ENCODE data around the gene TECTA.

TECTA gene, protein sequence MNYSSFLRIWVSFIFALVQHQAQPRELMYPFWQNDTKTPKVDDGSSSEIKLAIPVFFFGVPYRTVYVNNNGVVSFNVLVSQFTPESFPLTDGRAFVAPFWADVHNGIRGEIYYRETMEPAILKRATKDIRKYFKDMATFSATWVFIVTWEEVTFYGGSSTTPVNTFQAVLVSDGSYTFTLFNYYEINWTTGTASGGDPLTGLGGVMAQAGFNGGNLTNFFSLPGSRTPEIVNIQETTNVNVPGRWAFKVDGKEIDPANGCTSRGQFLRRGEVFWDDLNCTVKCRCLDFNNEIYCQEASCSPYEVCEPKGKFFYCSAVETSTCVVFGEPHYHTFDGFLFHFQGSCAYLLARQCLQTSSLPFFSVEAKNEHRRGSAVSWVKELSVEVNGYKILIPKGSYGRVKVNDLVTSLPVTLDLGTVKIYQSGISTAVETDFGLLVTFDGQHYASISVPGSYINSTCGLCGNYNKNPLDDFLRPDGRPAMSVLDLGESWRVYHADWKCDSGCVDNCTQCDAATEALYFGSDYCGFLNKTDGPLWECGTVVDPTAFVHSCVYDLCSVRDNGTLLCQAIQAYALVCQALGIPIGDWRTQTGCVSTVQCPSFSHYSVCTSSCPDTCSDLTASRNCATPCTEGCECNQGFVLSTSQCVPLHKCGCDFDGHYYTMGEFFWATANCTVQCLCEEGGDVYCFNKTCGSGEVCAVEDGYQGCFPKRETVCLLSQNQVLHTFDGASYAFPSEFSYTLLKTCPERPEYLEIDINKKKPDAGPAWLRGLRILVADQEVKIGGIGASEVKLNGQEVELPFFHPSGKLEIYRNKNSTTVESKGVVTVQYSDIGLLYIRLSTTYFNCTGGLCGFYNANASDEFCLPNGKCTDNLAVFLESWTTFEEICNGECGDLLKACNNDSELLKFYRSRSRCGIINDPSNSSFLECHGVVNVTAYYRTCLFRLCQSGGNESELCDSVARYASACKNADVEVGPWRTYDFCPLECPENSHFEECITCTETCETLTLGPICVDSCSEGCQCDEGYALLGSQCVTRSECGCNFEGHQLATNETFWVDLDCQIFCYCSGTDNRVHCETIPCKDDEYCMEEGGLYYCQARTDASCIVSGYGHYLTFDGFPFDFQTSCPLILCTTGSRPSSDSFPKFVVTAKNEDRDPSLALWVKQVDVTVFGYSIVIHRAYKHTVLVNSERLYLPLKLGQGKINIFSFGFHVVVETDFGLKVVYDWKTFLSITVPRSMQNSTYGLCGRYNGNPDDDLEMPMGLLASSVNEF (N-terminal part only)

DNA sequence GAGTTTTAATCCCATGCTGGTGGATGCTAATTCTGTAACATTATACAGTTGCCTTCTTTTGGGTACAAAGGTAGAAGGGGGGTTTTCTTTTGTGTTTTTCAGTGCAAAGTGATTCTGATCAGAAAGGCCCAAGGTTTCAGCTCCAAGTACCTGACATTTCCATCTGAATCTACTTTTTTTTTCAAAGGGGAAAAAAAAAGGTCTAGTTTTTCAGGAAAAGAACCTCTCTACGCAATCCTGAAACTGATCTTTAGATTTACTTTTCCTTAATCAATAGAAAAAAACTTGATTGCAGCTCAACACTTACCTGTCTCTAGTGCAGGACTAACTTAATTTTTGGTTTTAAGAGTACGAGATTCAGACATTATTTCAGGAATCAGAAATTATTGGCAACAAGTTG is at the start of gene TECTA:
TSS of gene TECTA (plus strand) at position 301 of the 400 bp plus-strand sequence. CDS start 1,423 bp downstream, outside the sequence.
- no peak within 1 kb of the TSS for H3K4me3 ChIP-seq (ENCODE audit: low read depth in 1 of 2, low read length in 2 of 2)
- H3K4me2 ChIP-seq (ENCODE audit: insufficient read depth, low read length): no peak within 1 kb of the TSS
- no peak for DNase-seq
- H3K27me3 ChIP-seq (ENCODE audit: insufficient read depth, low read length, poor library complexity): peaks cover 4% of the 10 kb centered on the region
- no peaks in the 10 kb centered on the region for H3K79me2 ChIP-seq (ENCODE audit: insufficient read depth, low read length)
- H3K27ac ChIP-seq (ENCODE audit: low read length): no peak within 1 kb of the TSS
- H3K9me3 ChIP-seq (ENCODE audit: insufficient read depth, low read length, severe bottlenecking): no peaks in the 10 kb centered on the region
- no peaks in the 10 kb centered on the region for H3K4me1 ChIP-seq (ENCODE audit: insufficient read depth, low read length)
- H3K9ac ChIP-seq (ENCODE audit: low read depth, low read length): no peak within 1 kb of the TSS
- H4K20me1 ChIP-seq (ENCODE audit: insufficient read depth, low read length): no peaks in the 10 kb centered on the region
- no peak for ATAC-seq (ENCODE audit: insufficient read depth, low read depth)
- no peak for TF ChIP-seq EZH2 (IDR thresholded peaks at IDR 0.05; ENCODE audit: borderline replicate concordance, low read depth, low read length, severe bottlenecking)
- TF ChIP-seq, protein P1, sequence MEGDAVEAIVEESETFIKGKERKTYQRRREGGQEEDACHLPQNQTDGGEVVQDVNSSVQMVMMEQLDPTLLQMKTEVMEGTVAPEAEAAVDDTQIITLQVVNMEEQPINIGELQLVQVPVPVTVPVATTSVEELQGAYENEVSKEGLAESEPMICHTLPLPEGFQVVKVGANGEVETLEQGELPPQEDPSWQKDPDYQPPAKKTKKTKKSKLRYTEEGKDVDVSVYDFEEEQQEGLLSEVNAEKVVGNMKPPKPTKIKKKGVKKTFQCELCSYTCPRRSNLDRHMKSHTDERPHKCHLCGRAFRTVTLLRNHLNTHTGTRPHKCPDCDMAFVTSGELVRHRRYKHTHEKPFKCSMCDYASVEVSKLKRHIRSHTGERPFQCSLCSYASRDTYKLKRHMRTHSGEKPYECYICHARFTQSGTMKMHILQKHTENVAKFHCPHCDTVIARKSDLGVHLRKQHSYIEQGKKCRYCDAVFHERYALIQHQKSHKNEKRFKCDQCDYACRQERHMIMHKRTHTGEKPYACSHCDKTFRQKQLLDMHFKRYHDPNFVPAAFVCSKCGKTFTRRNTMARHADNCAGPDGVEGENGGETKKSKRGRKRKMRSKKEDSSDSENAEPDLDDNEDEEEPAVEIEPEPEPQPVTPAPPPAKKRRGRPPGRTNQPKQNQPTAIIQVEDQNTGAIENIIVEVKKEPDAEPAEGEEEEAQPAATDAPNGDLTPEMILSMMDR (IDR thresholded peaks at IDR 0.05; ENCODE audit: borderline replicate concordance, extremely low read depth, low read length, poor library complexity, severe bottlenecking): no peak
- no peaks in the 10 kb centered on the region for H3K36me3 ChIP-seq (ENCODE audit: insufficient read depth, low read length)
- H2AFZ ChIP-seq (ENCODE audit: low read depth, low read length): no peak within 1 kb of the TSS

DNA sequence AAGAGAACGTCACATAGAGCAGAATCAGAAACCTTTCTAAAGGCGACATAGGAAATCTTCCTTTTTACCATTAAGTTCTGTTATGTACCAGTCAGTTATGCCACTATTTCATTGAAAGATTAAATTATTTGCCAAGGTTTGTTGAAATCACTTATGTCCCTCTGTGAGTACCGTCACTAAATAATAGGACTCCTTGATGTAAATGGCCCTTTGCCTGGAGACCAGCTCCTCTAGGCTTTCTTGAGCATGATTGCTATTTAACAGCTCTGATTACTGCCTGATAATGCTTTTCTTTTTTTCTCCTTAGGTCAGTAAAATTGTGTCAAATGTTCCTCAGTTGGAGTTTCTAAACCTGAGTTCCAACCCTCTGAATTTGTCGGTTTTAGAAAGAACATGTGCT is 47.8 kb upstream of the TECTA start:
- H3K9me3 ChIP-seq (ENCODE audit: insufficient read depth, low read length, severe bottlenecking): no peaks in the 10 kb centered on the region
- no peak overlapping the region for H3K9ac ChIP-seq (ENCODE audit: low read depth, low read length)
- no peaks in the 10 kb centered on the region for H3K79me2 ChIP-seq (ENCODE audit: insufficient read depth, low read length)
- no peak for TF ChIP-seq EZH2 (IDR thresholded peaks at IDR 0.05; ENCODE audit: borderline replicate concordance, low read depth, low read length, severe bottlenecking)
- TF ChIP-seq, protein P1 (IDR thresholded peaks at IDR 0.05; ENCODE audit: borderline replicate concordance, extremely low read depth, low read length, poor library complexity, severe bottlenecking): no peak
- no peak overlapping the region for H3K4me2 ChIP-seq (ENCODE audit: insufficient read depth, low read length)
- H3K27ac ChIP-seq (ENCODE audit: low read length): no peak overlapping the region
- H3K4me3 ChIP-seq (ENCODE audit: low read depth in 1 of 2, low read length in 2 of 2): no peak overlapping the region
- no peaks in the 10 kb centered on the region for H3K27me3 ChIP-seq (ENCODE audit: insufficient read depth, low read length, poor library complexity)
- DNase-seq (no peak), ATAC-seq (ENCODE audit: insufficient read depth, low read depth) (no peak)
- H2AFZ ChIP-seq (ENCODE audit: low read depth, low read length): no peak overlapping the region
- no peaks in the 10 kb centered on the region for H3K4me1 ChIP-seq (ENCODE audit: insufficient read depth, low read length)
- peaks cover 38% of the 10 kb centered on the region for H3K36me3 ChIP-seq (ENCODE audit: insufficient read depth, low read length)
- H4K20me1 ChIP-seq (ENCODE audit: insufficient read depth, low read length): no peaks in the 10 kb centered on the region

DNA sequence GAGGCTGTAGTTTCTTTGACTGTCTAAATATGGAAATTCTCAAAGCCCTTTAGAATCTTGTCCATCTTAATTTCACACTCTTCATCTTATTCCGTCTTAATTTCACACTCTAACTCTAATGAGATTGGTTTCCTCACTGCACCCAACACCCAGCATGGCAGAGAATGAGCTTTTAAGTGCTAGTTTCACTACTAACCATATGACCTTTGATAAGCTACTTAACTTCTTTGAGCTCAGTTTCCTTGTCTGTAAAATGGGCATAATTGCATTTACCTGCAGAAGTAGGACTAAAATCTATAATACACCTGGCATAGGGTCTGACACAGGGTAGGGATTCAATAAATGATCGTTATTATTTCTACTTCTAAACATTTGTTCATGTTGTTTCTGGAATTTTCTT is 46.8 kb upstream of the TECTA start:
- no peak overlapping the region for H3K27ac ChIP-seq (ENCODE audit: low read length)

More for the DNA sequence above, 46.8 kb upstream of the TECTA start:
- H3K79me2 ChIP-seq (ENCODE audit: insufficient read depth, low read length): no peaks in the 10 kb centered on the region
- no peak for DNase-seq
- H3K9ac ChIP-seq (ENCODE audit: low read depth, low read length): no peak overlapping the region
- H3K4me3 ChIP-seq (ENCODE audit: low read depth in 1 of 2, low read length in 2 of 2): no peak overlapping the region
- TF ChIP-seq, protein P1 (IDR thresholded peaks at IDR 0.05; ENCODE audit: borderline replicate concordance, extremely low read depth, low read length, poor library complexity, severe bottlenecking): no peak
- no peak for TF ChIP-seq EZH2 (IDR thresholded peaks at IDR 0.05; ENCODE audit: borderline replicate concordance, low read depth, low read length, severe bottlenecking)
- H2AFZ ChIP-seq (ENCODE audit: low read depth, low read length): no peak overlapping the region
- no peaks in the 10 kb centered on the region for H3K9me3 ChIP-seq (ENCODE audit: insufficient read depth, low read length, severe bottlenecking)
- no peak for ATAC-seq (ENCODE audit: insufficient read depth, low read depth)
- no peaks in the 10 kb centered on the region for H4K20me1 ChIP-seq (ENCODE audit: insufficient read depth, low read length)
- no peaks in the 10 kb centered on the region for H3K27me3 ChIP-seq (ENCODE audit: insufficient read depth, low read length, poor library complexity)
- no peaks in the 10 kb centered on the region for H3K4me1 ChIP-seq (ENCODE audit: insufficient read depth, low read length)
- peaks cover 37% of the 10 kb centered on the region for H3K36me3 ChIP-seq (ENCODE audit: insufficient read depth, low read length)
- H3K4me2 ChIP-seq (ENCODE audit: insufficient read depth, low read length): no peak overlapping the region
